Trophoblast cell (in vitro differentiated cells and primary cell): Measurements from ENCODE around the gene CCDC77. TPM values are rescaled to one million over a fixed set of nuclear protein-coding genes. Genes with fewer than 3 reads are reported as not detected.
A peak's percentile ranks its signal among the peaks of the same experiment; 100 is the strongest.

ENCODE experiments used
- DNase-seq, 2 donors: peaks; one replicate each; pipeline ENCODE4 v3.0.0-alpha.2; 2016
- H2AFZ ChIP-seq: 2 replicates; pipeline ENCODE4 v1.6.1; 2013; ENCODE audit warnings: low read length, moderate library complexity, mild to moderate bottlenecking; ENCODE audit not compliant: insufficient read depth, poor library complexity
- H2AK5ac ChIP-seq: 2 replicates; pipeline ENCODE4 v1.6.1; 2013; ENCODE audit warnings: mild to moderate bottlenecking, low read length
- H2BK120ac ChIP-seq: 2 replicates; pipeline ENCODE4 v1.6.1; 2013; ENCODE audit warnings: low read length, mild to moderate bottlenecking, moderate library complexity; ENCODE audit not compliant: insufficient read depth, poor library complexity
- H2BK12ac ChIP-seq: 2 replicates; pipeline ENCODE4 v1.6.1; 2013; ENCODE audit warnings: mild to moderate bottlenecking, low read length, moderate library complexity
- H2BK5ac ChIP-seq: 2 replicates; pipeline ENCODE4 v1.6.1; 2013; ENCODE audit warnings: low read length, low read depth, moderate library complexity, mild to moderate bottlenecking; ENCODE audit not compliant: poor library complexity
- H3K14ac ChIP-seq: 2 replicates; pipeline ENCODE4 v1.6.1; 2013; ENCODE audit warnings: mild to moderate bottlenecking, low read length
- H3K18ac ChIP-seq: 2 replicates; pipeline ENCODE4 v1.6.1; 2013; ENCODE audit warnings: mild to moderate bottlenecking, low read length
- H3K23ac ChIP-seq: 2 replicates; pipeline ENCODE4 v1.6.1; 2013; ENCODE audit warnings: low read length
- H3K27ac ChIP-seq: 2 replicates; pipeline ENCODE4 v1.5.1; 2013; ENCODE audit warnings: low read depth, mild to moderate bottlenecking, inconsistent platforms, low read length, moderate library complexity
- H3K27me3 ChIP-seq: 2 replicates; pipeline ENCODE4 v1.6.1; 2013; ENCODE audit warnings: inconsistent platforms, mild to moderate bottlenecking, low read length, moderate library complexity; ENCODE audit not compliant: insufficient read depth
- H3K36me3 ChIP-seq, 2 experiments: 1 replicate in 1 of 2; 2 replicates in 1 of 2; pipeline ENCODE4 v1.6.1; 2013; ENCODE audit warnings: low read length in 2 of 2, mild to moderate bottlenecking in 2 of 2, moderate library complexity in 1 of 2; ENCODE audit not compliant: insufficient read depth in 2 of 2, control insufficient read depth in 1 of 2
- H3K4ac ChIP-seq: 2 replicates; pipeline ENCODE4 v1.6.1; 2013; ENCODE audit warnings: low read depth, mild to moderate bottlenecking, low read length, moderate library complexity
- H3K4me1 ChIP-seq, 2 experiments: 1 replicate in 1 of 2; 2 replicates in 1 of 2; pipeline ENCODE4 v1.6.1; 2013; ENCODE audit warnings: low read length in 2 of 2, mild to moderate bottlenecking in 2 of 2, moderate library complexity in 1 of 2; ENCODE audit not compliant: insufficient read depth in 2 of 2, control insufficient read depth in 1 of 2
- H3K4me2 ChIP-seq: 2 replicates; pipeline ENCODE4 v1.6.1; 2013; ENCODE audit warnings: inconsistent platforms, mild to moderate bottlenecking, low read length, moderate library complexity
- H3K4me3 ChIP-seq: 2 replicates; pipeline ENCODE4 v1.5.1; 2013; ENCODE audit warnings: mild to moderate bottlenecking, low read depth, low read length, inconsistent platforms
- H3K79me1 ChIP-seq: one replicate; pipeline ENCODE4 v1.6.1; 2013; ENCODE audit warnings: low read length
- H3K79me2 ChIP-seq: 2 replicates; pipeline ENCODE4 v1.6.1; 2013; ENCODE audit warnings: low read length, mild to moderate bottlenecking; ENCODE audit not compliant: control insufficient read depth, insufficient read depth, poor library complexity
- H3K9ac ChIP-seq: 2 replicates; pipeline ENCODE4 v1.6.1; 2013; ENCODE audit warnings: mild to moderate bottlenecking, low read length
- H3K9me3 ChIP-seq: 2 replicates; pipeline ENCODE4 v1.6.1; 2013; ENCODE audit warnings: low read depth, mild to moderate bottlenecking, control low read depth, inconsistent platforms, low read length; ENCODE audit not compliant: insufficient read depth
- H4K12ac ChIP-seq: 2 replicates; pipeline ENCODE4 v1.6.1; 2013; ENCODE audit warnings: low read depth, mild to moderate bottlenecking, low read length, moderate library complexity
- H4K8ac ChIP-seq: 2 replicates; pipeline ENCODE4 v1.6.1; 2013; ENCODE audit warnings: low read depth, mild to moderate bottlenecking, low read length, moderate library complexity
- H4K91ac ChIP-seq: one replicate; pipeline ENCODE4 v1.6.1; 2013; ENCODE audit warnings: low read depth, mild to moderate bottlenecking, low read length, moderate library complexity
- WGBS: extraction: QIAGEN DNeasy Blood & Tissue Kit; methylation state at CpG from one replicate; pipeline ENCODE4 v1.1.7; 2013; ENCODE audit warnings: missing lambda C conversion rate; ENCODE audit not compliant: insufficient read length, insufficient coverage; ENCODE audit errors: extremely low coverage; 5-methylcytosine and 5-hydroxymethylcytosine counted together
- polyA plus RNA-seq: library from polyadenylated mRNA; stranded (reverse); fragments of 200-250 nt; gene quantifications from 2 replicates; pipeline ENCODE4 v1.2.3, GENCODE V29; 2013

Gene CCDC77
- polyA plus RNA-seq: 16.0 and 17.0 TPM in 2 replicates

- H3K9ac ChIP-seq: peak within 1 kb of the TSS; percentile 62
These were observed at the start of gene CCDC77 for GRCh38 chr12:401235-402028. Gene CCDC77 (plus strand): TSS chr12:401644. CDS start chr12:409384, 7,740 bp downstream.

GRCh38 chr12:356276-356988 lies 45.0 kb upstream of the CCDC77 start:
- peaks cover 23 to 31% of the 10 kb centered on the region in 2 experiments for H3K36me3 ChIP-seq
- H3K14ac ChIP-seq: no peak overlapping the region
- DNase-seq: peak in 1 of 2 donors; percentile 41
- no peak overlapping the region for H2BK120ac ChIP-seq
- no peaks in the 10 kb centered on the region for H3K79me2 ChIP-seq
- H3K9ac ChIP-seq: no peak overlapping the region
- no peaks in the 10 kb centered on the region for H3K4me1 ChIP-seq
- no CpG with 5 or more reads among the region's 7 CpGs for WGBS
- no peak overlapping the region for H2BK12ac ChIP-seq
- H3K4ac ChIP-seq: no peak overlapping the region
- no peak overlapping the region for H3K4me3 ChIP-seq
- H3K18ac ChIP-seq: no peak overlapping the region
- H2BK5ac ChIP-seq: no peak overlapping the region
- H2AFZ ChIP-seq: no peak overlapping the region
- peaks cover 3% of the 10 kb centered on the region for H3K9me3 ChIP-seq
- H3K4me2 ChIP-seq: no peak overlapping the region
- no peaks in the 10 kb centered on the region for H3K79me1 ChIP-seq
- no peak overlapping the region for H3K23ac ChIP-seq
- no peak overlapping the region for H2AK5ac ChIP-seq
- H4K91ac ChIP-seq: no peak overlapping the region
- H4K8ac ChIP-seq: no peak overlapping the region
- no peak overlapping the region for H4K12ac ChIP-seq
- no peaks in the 10 kb centered on the region for H3K27me3 ChIP-seq
- no peak overlapping the region for H3K27ac ChIP-seq

More at GRCh38 chr12:401235-402028, at the start of gene CCDC77:
- H4K12ac ChIP-seq: peak within 1 kb of the TSS; percentile 82
- H3K14ac ChIP-seq: peak within 1 kb of the TSS; percentile 32
- no peaks in the 10 kb centered on the region for H3K27me3 ChIP-seq
- peak within 1 kb of the TSS; percentile 76 for H4K8ac ChIP-seq
- H2AFZ ChIP-seq: peak within 1 kb of the TSS; percentile 78
- H4K91ac ChIP-seq: no peak within 1 kb of the TSS
- H3K4ac ChIP-seq: no peak within 1 kb of the TSS
- H2BK120ac ChIP-seq: no peak within 1 kb of the TSS
- H3K27ac ChIP-seq: peak within 1 kb of the TSS; percentile 11
- H3K36me3 ChIP-seq: peaks cover 0 to 5% of the 10 kb centered on the region in 2 experiments
- peak within 1 kb of the TSS; percentile 81 for H3K4me3 ChIP-seq
- H3K18ac ChIP-seq: peak within 1 kb of the TSS; percentile 8
- peak; percentile 93 to 97 for DNase-seq
- peaks cover 2% of the 10 kb centered on the region for H3K79me2 ChIP-seq
- no CpG with 5 or more reads among the region's 45 CpGs for WGBS
- H3K79me1 ChIP-seq: no peaks in the 10 kb centered on the region
- H2AK5ac ChIP-seq: no peak within 1 kb of the TSS
- no peak within 1 kb of the TSS for H2BK12ac ChIP-seq
- no peaks in the 10 kb centered on the region for H3K4me1 ChIP-seq
- peak within 1 kb of the TSS; percentile 43 for H2BK5ac ChIP-seq
- peak within 1 kb of the TSS; percentile 95 for H3K4me2 ChIP-seq
- no peaks in the 10 kb centered on the region for H3K9me3 ChIP-seq
- no peak within 1 kb of the TSS for H3K23ac ChIP-seq

GRCh38 chr12:359091-359490 lies 42.4 kb upstream of the CCDC77 start:
- no peaks in the 10 kb centered on the region for H3K79me1 ChIP-seq
- H3K4ac ChIP-seq: no peak overlapping the region
- no peak overlapping the region for H3K4me2 ChIP-seq
- no peak overlapping the region for H4K8ac ChIP-seq
- H3K23ac ChIP-seq: no peak overlapping the region
- no peak overlapping the region for H4K12ac ChIP-seq
- peaks cover 3% of the 10 kb centered on the region for H3K9me3 ChIP-seq
- no peak overlapping the region for H3K9ac ChIP-seq
- no peak overlapping the region for H3K4me3 ChIP-seq
- no peak overlapping the region for H3K27ac ChIP-seq
- H2BK12ac ChIP-seq: no peak overlapping the region
- no peak overlapping the region for H2BK120ac ChIP-seq
- H3K4me1 ChIP-seq: no peaks in the 10 kb centered on the region
- H3K79me2 ChIP-seq: no peaks in the 10 kb centered on the region
- H3K36me3 ChIP-seq: peaks cover 17 to 24% of the 10 kb centered on the region in 2 experiments
- H2AK5ac ChIP-seq: no peak overlapping the region
- WGBS: no CpG with 5 or more reads among the region's 1 CpG
- no peak overlapping the region for H3K14ac ChIP-seq
- H2BK5ac ChIP-seq: no peak overlapping the region
- H3K18ac ChIP-seq: no peak overlapping the region
- no peak for DNase-seq
- H3K27me3 ChIP-seq: no peaks in the 10 kb centered on the region
- no peak overlapping the region for H4K91ac ChIP-seq
- H2AFZ ChIP-seq: no peak overlapping the region

- Histone ChIP-seq H2BK5ac (no peak overlapping the region), H3K79me1 (no peaks in the 10 kb centered on the region), H3K36me3 (peaks cover 23 to 26% of the 10 kb centered on the region in 2 experiments), H3K9me3 (peaks cover 4% of the 10 kb centered on the region), H2BK12ac (no peak overlapping the region), H3K9ac (no peak overlapping the region), H3K27ac (no peak overlapping the region), H2AK5ac (no peak overlapping the region), H3K79me2 (no peaks in the 10 kb centered on the region), H3K18ac (no peak overlapping the region), H4K8ac (no peak overlapping the region), H4K12ac (no peak overlapping the region), H2AFZ (no peak overlapping the region), H3K23ac (no peak overlapping the region), H3K4me2 (no peak overlapping the region), H3K4me1 (no peaks in the 10 kb centered on the region), H2BK120ac (no peak overlapping the region), H3K4ac (no peak overlapping the region), H4K91ac (no peak overlapping the region), H3K4me3 (no peak overlapping the region), H3K27me3 (no peaks in the 10 kb centered on the region), H3K14ac (no peak overlapping the region)
- no CpG with 5 or more reads among the region's 2 CpGs for WGBS
- DNase-seq: peak in 1 of 2 donors; percentile 46
These were observed 34.6 kb upstream of the CCDC77 start for GRCh38 chr12:366820-367219.
